Activated naive CD4-positive, alpha-beta T cell treated with Interleukin-2 at 50 U/mL for 16 hours (primary cell): Measurements from ENCODE around the gene NKRF.

Source experiments
- DNase-seq: peaks from one replicate; pipeline ENCODE4 v3.0.0-alpha.2; 2020

The NKRF gene

DNA sequence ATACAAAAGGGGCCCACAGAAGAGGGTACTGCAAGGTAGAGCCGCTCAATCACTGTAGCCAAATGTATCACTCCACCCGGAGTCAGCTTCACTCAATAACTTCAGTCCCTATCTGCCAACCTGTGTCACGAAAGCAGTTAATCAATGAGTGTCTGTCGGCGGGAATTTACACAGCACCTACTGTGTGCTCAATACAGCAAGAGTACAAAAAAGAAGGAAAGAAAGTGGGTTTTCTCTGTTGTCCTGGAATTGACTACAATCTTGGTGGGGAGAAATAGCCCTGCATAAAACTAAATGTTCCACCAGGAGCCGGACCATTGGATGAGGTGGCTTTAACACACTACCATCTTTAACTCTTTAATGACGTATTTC lies 780 bp upstream of the NKRF start:
- no peak for DNase-seq

GRCh38 chrX:119605464-119606279 lies 552 bp downstream of the NKRF start:
- peak; percentile 46 for DNase-seq

GRCh38 chrX:119604766-119605463 lies 1.3 kb downstream of the NKRF start:
- DNase-seq, result no peak

- no peak for DNase-seq
Measured at GRCh38 chrX:119602701-119603255, 3.4 kb downstream of the NKRF start.

DNA sequence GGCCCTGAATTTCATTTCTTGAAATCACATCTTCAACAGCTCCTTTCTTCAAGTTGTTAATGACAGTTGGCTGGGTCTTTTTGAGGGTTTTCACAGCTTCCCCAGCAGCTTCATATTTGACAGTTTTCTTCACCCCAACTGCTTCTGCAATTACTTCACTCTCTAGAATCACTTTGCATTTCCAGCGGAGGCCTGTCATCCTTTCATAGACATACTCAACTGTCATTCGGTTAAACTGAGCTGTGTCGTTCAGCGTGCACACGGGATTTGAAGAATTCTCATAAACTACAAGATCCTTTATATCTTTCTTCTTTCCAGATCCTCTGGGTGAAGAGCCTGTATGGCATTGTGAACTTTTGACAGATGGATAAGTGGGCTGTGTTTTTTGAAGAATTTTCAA lies 16.4 kb downstream of the NKRF start:
- DNase-seq, result no peak

- DNase-seq, result no peak
Measured at GRCh38 chrX:119583431-119584059, 22.7 kb downstream of the NKRF start.

- no peak for DNase-seq
Measured at GRCh38 chrX:119579414-119579813, 26.8 kb downstream of the NKRF start.

DNA sequence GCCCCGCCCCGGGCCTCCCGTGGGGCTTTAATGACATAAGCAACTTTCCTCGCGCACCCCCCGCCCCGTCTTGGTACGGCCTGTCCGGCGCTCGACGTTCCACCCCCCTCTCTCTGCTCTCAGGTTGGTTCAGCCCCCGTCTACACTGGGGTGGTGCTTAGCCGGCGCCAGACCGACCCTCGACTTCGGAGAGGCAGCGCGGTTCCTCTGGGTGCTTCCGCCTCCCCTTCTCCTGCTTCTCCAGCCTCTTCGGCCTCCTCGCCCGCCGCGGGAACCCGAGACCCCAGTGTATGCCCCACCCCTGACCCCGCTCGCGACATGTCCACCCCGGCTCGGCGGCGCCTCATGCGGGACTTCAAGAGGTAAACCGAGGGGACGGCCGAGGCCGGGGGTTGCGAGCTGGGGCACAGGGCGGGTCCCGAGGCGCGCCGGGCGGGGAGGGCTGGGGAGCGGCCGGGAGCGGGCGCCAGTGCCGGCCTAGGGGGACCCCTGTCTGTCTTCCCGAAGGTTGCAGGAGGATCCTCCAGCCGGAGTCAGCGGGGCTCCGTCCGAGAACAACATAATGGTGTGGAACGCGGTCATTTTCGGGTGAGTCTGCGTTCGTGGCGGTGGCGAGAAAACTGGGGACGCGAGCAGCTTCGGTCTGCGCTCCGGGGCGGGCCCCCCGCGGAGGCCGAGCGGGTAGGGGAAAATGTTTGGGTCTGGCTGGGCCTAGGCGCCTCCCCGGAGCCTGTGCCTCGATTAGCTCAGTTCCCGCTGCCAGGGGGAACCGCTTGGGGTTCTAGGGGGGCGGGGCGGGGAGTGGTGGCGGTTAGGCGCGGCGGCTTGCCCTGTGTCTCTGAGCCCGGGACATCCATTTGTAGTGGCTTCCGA lies 31.6 kb downstream of the NKRF start, which contains the start of gene UBE2A:
Gene UBE2A (plus strand): TSS at position 170 of the 873 bp plus-strand sequence. CDS start 149 bp downstream, at position 319.
- peak; percentile 90 for DNase-seq

DNA sequence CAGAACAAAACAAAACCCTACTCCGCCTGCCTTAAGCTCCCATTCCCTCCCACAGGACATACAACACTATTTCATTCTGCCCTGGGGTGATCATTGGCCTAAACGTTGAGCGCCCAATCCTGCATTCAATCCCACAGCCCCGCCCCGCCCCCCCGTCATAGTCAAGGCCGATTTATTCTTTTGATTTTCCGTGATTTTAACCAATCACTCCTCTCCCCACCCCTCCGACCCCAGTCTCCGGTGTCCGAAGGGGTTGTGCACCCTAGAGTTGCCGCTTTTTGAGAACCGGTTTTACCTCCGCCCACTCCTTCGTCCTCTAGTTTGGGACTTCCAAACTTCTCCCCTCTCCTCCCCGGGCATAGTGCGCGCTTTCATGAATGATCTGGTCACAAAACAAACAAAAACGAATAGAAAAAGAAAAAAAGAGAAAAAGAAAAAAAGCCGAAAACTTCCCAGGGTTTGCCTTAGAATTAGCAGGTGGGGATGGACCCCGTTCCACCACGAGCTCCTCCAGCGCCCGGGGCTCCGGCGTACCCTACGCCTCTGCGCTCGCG lies 32.3 kb downstream of the NKRF start:
- DNase-seq, result no peak

- no peak for DNase-seq
Measured at GRCh38 chrX:119573222-119573621, 33.0 kb downstream of the NKRF start.

GRCh38 chrX:119570351-119570835 lies 35.8 kb downstream of the NKRF start:
- DNase-seq, result no peak

- DNase-seq, result peak; percentile 85
Measured at GRCh38 chrX:119565107-119565663, 41.0 kb downstream of the NKRF start, which contains the start of gene STEEP1. Gene STEEP1 (minus strand): TSS chrX:119565409. CDS start chrX:119565355, 54 bp downstream.

DNA sequence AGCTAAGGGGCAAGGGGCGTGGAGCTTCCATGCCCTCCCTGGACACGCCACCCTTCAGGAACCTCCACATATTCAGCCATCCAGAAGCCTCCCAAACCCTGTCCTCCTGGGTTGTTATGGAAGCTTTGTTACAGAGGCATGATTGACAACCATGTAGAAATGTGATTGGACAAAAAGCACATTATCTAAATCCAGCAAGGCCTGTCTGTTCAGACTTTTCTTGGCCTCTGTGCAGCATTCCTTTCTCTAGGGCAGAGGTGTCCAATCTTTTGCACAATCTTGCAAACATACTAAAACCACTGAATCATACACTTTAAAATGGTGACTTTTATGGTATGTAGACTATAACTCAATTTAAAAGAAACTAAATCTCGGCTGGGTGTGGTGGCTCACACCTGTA lies 53.7 kb downstream of the NKRF start:
- no peak for DNase-seq

- DNase-seq, result no peak
Measured at GRCh38 chrX:119549327-119550016, 56.8 kb downstream of the NKRF start.

GRCh38 chrX:119541188-119541587 lies 65.0 kb downstream of the NKRF start:
- DNase-seq, result no peak

- no peak for DNase-seq
Measured at GRCh38 chrX:119539872-119540271, 66.4 kb downstream of the NKRF start.
